Kidney epithelial cell (primary cell): ENCODE data around the gene SYTL4. TPM values are rescaled to one million over a fixed set of nuclear protein-coding genes. Genes with fewer than 3 reads are reported as not detected.

Experiments used
- DNase-seq: peaks from one replicate; pipeline ENCODE4 v3.0.0-alpha.2; 2010; ENCODE audit warnings: low read depth
- H3K27me3 ChIP-seq: 2 replicates; pipeline ENCODE4 v1.6.0; 2011; ENCODE audit warnings: low read length; ENCODE audit not compliant: control insufficient read depth, insufficient read depth
- H3K36me3 ChIP-seq: 2 replicates; pipeline ENCODE4 v1.5.1; 2011; ENCODE audit warnings: low read length; ENCODE audit not compliant: control insufficient read depth, insufficient read depth
- H3K4me3 ChIP-seq: 2 replicates; pipeline ENCODE4 v1.5.1; 2011; ENCODE audit warnings: low read depth, mild to moderate bottlenecking, control low read depth, low read length
- total RNA-seq: library from RNA; depleted of rRNA; stranded (reverse); fragments of >200 nt; gene quantifications from 2 replicates; pipeline ENCODE4 v1.2.3, GENCODE V29; 2015
- TF ChIP-seq, protein P1 (sequence below): IDR thresholded peaks from 2 replicates; pipeline ENCODE4 v1.5.1; 2011; ENCODE audit warnings: mild to moderate bottlenecking, moderate library complexity, low read length, control low read depth, inconsistent platforms; ENCODE audit not compliant: insufficient read depth, poor library complexity, severe bottlenecking

SYTL4 gene
- total RNA-seq, 1 donor from 2014 or later, result 3.2 TPM

DNA sequence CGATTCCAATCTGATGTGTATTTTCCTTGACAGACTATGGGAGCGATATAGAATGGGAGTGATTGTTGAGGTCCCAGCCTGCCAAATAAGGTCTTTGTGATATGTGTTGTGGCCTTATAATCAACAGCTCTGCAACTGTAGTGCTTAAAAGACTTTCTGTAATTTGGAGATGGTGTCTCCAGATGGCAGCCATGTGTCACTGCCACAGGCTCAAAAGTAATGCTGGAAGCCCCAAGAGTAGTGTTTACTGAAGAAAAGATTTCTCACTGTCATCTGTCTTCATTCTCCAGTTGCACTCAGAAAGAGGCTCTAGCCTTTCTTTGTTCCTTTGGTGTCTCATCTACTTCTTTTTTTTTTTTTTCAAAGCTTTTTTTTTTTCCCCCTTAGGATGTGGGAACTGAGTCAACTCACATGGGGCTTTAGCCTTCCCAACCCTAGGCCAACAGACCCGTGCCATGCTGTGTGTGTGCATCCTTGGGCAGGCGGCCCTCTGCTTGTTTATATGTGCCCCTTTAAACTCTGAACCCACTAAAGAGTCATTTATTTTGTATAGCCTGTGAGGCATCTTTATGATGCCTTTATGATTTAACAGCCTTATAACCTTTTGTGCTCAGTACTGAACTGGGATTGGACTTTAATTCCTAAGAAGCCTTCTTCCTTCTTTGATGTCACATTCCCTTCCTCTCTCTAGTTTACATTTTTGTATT, 72.3 kb downstream of the SYTL4 start:
- Histone ChIP-seq H3K36me3 (no peaks in the 10 kb centered on the region), H3K4me3 (no peak overlapping the region), H3K27me3 (no peaks in the 10 kb centered on the region)
- DNase-seq, result no peak
- TF ChIP-seq, protein P1, sequence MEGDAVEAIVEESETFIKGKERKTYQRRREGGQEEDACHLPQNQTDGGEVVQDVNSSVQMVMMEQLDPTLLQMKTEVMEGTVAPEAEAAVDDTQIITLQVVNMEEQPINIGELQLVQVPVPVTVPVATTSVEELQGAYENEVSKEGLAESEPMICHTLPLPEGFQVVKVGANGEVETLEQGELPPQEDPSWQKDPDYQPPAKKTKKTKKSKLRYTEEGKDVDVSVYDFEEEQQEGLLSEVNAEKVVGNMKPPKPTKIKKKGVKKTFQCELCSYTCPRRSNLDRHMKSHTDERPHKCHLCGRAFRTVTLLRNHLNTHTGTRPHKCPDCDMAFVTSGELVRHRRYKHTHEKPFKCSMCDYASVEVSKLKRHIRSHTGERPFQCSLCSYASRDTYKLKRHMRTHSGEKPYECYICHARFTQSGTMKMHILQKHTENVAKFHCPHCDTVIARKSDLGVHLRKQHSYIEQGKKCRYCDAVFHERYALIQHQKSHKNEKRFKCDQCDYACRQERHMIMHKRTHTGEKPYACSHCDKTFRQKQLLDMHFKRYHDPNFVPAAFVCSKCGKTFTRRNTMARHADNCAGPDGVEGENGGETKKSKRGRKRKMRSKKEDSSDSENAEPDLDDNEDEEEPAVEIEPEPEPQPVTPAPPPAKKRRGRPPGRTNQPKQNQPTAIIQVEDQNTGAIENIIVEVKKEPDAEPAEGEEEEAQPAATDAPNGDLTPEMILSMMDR, result no peak

DNA sequence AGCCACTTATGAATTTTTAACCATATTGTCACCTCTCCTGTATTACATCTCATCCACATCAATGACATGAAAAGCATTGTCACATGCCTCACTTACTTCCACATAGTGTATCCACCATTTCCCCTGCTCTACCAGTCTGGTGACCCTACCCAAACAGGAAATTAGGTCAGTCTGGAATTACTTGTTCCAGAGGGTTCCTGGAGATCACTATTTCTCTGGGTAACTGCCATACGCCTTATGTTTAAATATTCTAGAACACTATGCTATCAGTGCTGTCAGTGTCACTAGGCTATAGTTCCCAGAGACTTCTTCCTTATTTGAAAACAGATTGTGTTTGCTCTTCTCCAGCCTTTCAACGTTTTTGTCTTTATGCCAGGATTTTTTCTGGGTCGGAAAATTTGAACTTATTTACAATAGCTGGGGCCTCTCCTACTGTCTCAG, 73.0 kb downstream of the SYTL4 start:
- TF ChIP-seq, protein P1, result no peak

DNA sequence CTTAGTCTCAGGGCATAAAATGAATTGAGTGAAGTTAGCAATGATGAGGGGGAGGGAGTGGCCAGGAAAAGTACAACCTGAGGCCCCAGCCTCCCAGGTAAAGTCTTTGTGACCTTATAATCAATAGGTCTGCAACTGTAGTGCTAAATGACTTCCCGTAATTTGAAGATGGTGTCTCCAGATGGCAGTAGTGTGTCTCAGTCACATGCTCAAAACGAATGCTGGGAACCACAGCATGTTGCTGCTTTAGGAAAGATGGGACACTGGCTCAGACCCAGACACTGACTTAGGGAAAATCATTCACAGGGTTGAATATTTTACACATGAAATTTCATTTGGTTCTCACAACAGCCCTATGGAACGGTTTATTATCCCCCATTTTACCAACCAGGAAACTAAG, 77.7 kb downstream of the SYTL4 start:
- H3K27me3 ChIP-seq, result no peaks in the 10 kb centered on the region
- H3K36me3 ChIP-seq, result no peaks in the 10 kb centered on the region
- no peak for DNase-seq
- TF ChIP-seq, protein P1, result peak; percentile 22
- H3K4me3 ChIP-seq, result no peak overlapping the region

More for the DNA sequence above, 73.0 kb downstream of the SYTL4 start:
- Histone ChIP-seq H3K4me3 (no peak overlapping the region), H3K27me3 (no peaks in the 10 kb centered on the region), H3K36me3 (no peaks in the 10 kb centered on the region)
- no peak for DNase-seq

DNA sequence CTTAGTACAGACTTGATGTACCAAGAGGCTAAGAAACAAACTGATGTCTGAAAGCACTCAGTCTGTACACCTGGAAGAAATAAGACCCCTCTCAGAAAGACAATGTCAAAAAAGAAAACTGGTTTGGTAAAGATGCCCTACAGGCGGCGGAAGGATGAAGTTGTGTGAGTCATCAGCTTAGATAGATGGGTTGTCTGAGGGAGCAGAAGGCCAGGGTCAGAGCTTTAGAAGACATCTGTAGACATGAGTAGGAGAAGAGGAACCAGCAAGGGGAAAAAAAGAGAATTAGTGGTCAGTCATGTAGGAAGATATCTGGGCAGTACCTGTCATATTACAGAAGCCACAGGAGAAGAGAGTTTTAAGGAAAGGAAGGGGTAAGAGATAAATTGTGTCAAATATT, 79.7 kb downstream of the SYTL4 start:
- Histone ChIP-seq H3K4me3 (no peak overlapping the region), H3K36me3 (no peaks in the 10 kb centered on the region), H3K27me3 (no peaks in the 10 kb centered on the region)
- DNase-seq, result no peak
- TF ChIP-seq, protein P1, result no peak

DNA sequence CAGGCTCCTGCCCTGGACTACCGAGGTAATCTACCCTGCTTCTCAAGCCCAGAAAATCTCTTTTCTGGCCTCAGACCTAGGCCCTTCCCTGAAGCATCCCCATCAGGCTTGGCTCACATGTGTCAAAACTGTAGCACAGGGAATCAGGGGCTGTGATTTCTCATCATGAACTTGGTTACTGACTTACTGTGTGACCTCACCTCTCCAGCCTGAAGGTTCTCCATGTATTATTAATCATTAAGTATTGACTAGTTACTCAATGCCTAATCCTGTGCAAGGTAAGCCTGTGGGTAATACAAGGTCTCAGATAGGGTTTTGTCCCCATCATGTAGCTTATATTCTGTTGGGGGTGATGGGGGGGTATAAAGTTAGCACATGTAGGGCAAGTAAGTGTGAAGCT, 81.1 kb downstream of the SYTL4 start:
- TF ChIP-seq, protein P1, result no peak
- no peak overlapping the region for H3K4me3 ChIP-seq
- no peak for DNase-seq
- H3K27me3 ChIP-seq, result no peaks in the 10 kb centered on the region
- H3K36me3 ChIP-seq, result no peaks in the 10 kb centered on the region

DNA sequence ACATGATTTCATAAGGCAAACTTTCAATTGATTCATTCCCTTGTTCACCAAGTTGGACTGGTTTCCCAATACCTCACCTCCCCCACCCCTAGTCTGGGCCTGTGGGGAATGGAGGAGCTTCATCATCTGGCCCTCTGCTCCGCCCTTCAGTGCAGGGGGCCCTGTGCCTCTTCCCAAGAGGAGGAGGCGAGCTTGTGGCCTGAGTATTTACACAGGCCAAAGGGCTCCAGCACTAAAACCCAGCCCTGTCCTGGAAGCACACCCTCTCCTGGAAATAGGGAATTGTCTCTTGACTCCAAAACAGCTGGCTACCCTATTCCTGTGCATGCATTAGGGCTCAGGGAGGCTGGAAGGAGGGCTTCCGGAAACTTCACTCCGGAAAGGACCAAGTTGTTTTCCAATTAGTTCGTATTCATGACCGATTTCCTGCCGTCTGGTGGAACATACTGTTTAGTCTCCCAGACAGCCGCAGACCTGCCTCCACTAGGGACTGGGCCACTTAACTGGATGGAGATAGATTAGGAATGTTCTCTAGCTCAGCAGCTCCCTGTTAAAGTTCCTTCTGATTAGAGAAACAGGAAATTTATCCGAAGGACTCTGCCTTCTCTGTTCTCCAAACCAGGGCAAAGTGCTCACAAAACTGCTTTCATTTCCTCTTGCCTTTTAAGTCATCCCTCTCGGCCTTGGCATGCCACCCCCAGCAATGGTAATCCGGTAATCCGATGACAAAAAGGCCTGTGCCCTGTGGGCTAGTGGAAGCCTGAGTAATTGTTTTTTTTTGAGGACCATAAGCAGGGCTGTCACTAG, 82.2 kb downstream of the SYTL4 start:
- Histone ChIP-seq H3K27me3 (no peaks in the 10 kb centered on the region), H3K36me3 (no peaks in the 10 kb centered on the region), H3K4me3 (no peak overlapping the region)
- TF ChIP-seq, protein P1, result no peak
- DNase-seq, result no peak
